D721Med (cell line): ENCODE measurements around the gene PTPRR.

ENCODE experiments used
- DNase-seq: peaks from one replicate; pipeline ENCODE4 v3.0.0; 2011; ENCODE audit warnings: low spot score; ENCODE audit not compliant: insufficient read length
- FAIRE-seq: peaks from 2 replicates; lab custom pipeline; 2011; peaks lifted over from hg19 to GRCh38; lab: Jason Lieb, UNC
- CTCF ChIP-seq: IDR thresholded peaks from 2 replicates; pipeline ENCODE4 v1.5.1; 2012; ENCODE audit warnings: mild to moderate bottlenecking, control low read depth; ENCODE audit not compliant: insufficient read depth; ENCODE audit errors: missing control alignments

The PTPRR gene

GRCh38 chr12:70686299-70686698 lies 234.2 kb downstream of the PTPRR start:
- TF ChIP-seq CTCF = no peak
- FAIRE-seq = no peak
- no peak for DNase-seq

- FAIRE-seq = no peak
- no peak for DNase-seq
- TF ChIP-seq CTCF = no peak
Observed at GRCh38 chr12:70683976-70684375, 236.6 kb downstream of the PTPRR start.

- TF ChIP-seq CTCF = no peak
- FAIRE-seq = no peak
- no peak for DNase-seq
Observed at GRCh38 chr12:70671698-70672097, 248.8 kb downstream of the PTPRR start.

- DNase-seq = no peak
- no peak for FAIRE-seq
- TF ChIP-seq CTCF = no peak
Observed at GRCh38 chr12:70670948-70671347, 249.6 kb downstream of the PTPRR start.

GRCh38 chr12:70667253-70667652 lies 253.3 kb downstream of the PTPRR start:
- DNase-seq = no peak
- FAIRE-seq = no peak
- no peak for TF ChIP-seq CTCF

- DNase-seq (no peak), FAIRE-seq (no peak)
- no peak for TF ChIP-seq CTCF
Observed at GRCh38 chr12:70666364-70666763, 254.2 kb downstream of the PTPRR start.

GRCh38 chr12:70664465-70664881 lies 256.1 kb downstream of the PTPRR start:
- FAIRE-seq = no peak
- TF ChIP-seq CTCF = no peak
- DNase-seq = no peak
